ENCODE results near the gene SPDYC.

Gene SPDYC

GRCh38 chr11:65215441-65216076, 45.5 kb downstream of the SPDYC start:
- TF ChIP-seq CTCF (IDR thresholded peaks at IDR 0.05; ENCODE audit: low read length): no peak
- TF ChIP-seq EZH2 (IDR thresholded peaks at IDR 0.05; ENCODE audit: borderline replicate concordance, low read length): no peak
- H3K27me3 ChIP-seq (ENCODE audit: insufficient read depth, low read length): no peaks in the 10 kb centered on the region
- peaks cover 2% of the 10 kb centered on the region; the same call in 1 of the 2 replicates for H3K36me3 ChIP-seq (ENCODE audit: insufficient read depth, low read length)
- H3K9ac ChIP-seq (ENCODE audit: low read length): no peak overlapping the region
- no peak overlapping the region for H2AFZ ChIP-seq (ENCODE audit: low read length)
- H3K4me1 ChIP-seq (ENCODE audit: insufficient read depth, low read length, severe bottlenecking): no peaks in the 10 kb centered on the region
- no peaks in the 10 kb centered on the region for H4K20me1 ChIP-seq (ENCODE audit: insufficient read depth, low read length)
- no peak overlapping the region for H3K27ac ChIP-seq (ENCODE audit: low read depth, low read length, poor library complexity, severe bottlenecking)
- H3K4me2 ChIP-seq (ENCODE audit: low read length): no peak overlapping the region
- H3K9me3 ChIP-seq (ENCODE audit: low read length): no peaks in the 10 kb centered on the region
- no peaks in the 10 kb centered on the region for H3K79me2 ChIP-seq (ENCODE audit: insufficient read depth, low read length)
- no peaks in the 10 kb centered on the region for H3K9me2 ChIP-seq (ENCODE audit: low read depth, low read length)
- no peak overlapping the region for H3K4me3 ChIP-seq (ENCODE audit: low read depth, low read length, poor library complexity, severe bottlenecking)
- H3F3A ChIP-seq (ENCODE audit: insufficient read depth, low read length): no peaks in the 10 kb centered on the region

GRCh38 chr11:65216830-65217229, 46.8 kb downstream of the SPDYC start:
- Histone ChIP-seq H3K36me3 (ENCODE audit: insufficient read depth, low read length) (no peaks in the 10 kb centered on the region), H3K27me3 (ENCODE audit: insufficient read depth, low read length) (no peaks in the 10 kb centered on the region; the same call in 1 of the 2 replicates), H3K27ac (ENCODE audit: low read depth, low read length, poor library complexity, severe bottlenecking) (no peak overlapping the region), H3K79me2 (ENCODE audit: insufficient read depth, low read length) (no peaks in the 10 kb centered on the region), H2AFZ (ENCODE audit: low read length) (no peak overlapping the region), H3K4me1 (ENCODE audit: insufficient read depth, low read length, severe bottlenecking) (no peaks in the 10 kb centered on the region), H3K9me3 (ENCODE audit: low read length) (no peaks in the 10 kb centered on the region), H3K4me3 (ENCODE audit: low read depth, low read length, poor library complexity, severe bottlenecking) (no peak overlapping the region), H4K20me1 (ENCODE audit: insufficient read depth, low read length) (no peaks in the 10 kb centered on the region), H3K9me2 (ENCODE audit: low read depth, low read length) (no peaks in the 10 kb centered on the region), H3K9ac (ENCODE audit: low read length) (no peak overlapping the region), H3F3A (ENCODE audit: insufficient read depth, low read length) (no peaks in the 10 kb centered on the region), H3K4me2 (ENCODE audit: low read length) (no peak overlapping the region)
- TF ChIP-seq CTCF (IDR thresholded peaks at IDR 0.05; ENCODE audit: low read length) (no peak), EZH2 (IDR thresholded peaks at IDR 0.05; ENCODE audit: borderline replicate concordance, low read length) (no peak)

GRCh38 chr11:65217441-65218423, 47.7 kb downstream of the SPDYC start:
- Histone ChIP-seq H3K4me2 (ENCODE audit: low read length) (no peak overlapping the region), H3K9me3 (ENCODE audit: low read length) (no peaks in the 10 kb centered on the region), H3K4me3 (ENCODE audit: low read depth, low read length, poor library complexity, severe bottlenecking) (no peak overlapping the region), H3K4me1 (ENCODE audit: insufficient read depth, low read length, severe bottlenecking) (no peaks in the 10 kb centered on the region), H4K20me1 (ENCODE audit: insufficient read depth, low read length) (no peaks in the 10 kb centered on the region), H2AFZ (ENCODE audit: low read length) (no peak overlapping the region), H3K27me3 (ENCODE audit: insufficient read depth, low read length) (no peaks in the 10 kb centered on the region; the same call in 1 of the 2 replicates), H3K9me2 (ENCODE audit: low read depth, low read length) (no peaks in the 10 kb centered on the region), H3K27ac (ENCODE audit: low read depth, low read length, poor library complexity, severe bottlenecking) (no peak overlapping the region), H3K36me3 (ENCODE audit: insufficient read depth, low read length) (no peaks in the 10 kb centered on the region), H3K79me2 (ENCODE audit: insufficient read depth, low read length) (no peaks in the 10 kb centered on the region), H3F3A (ENCODE audit: insufficient read depth, low read length) (no peaks in the 10 kb centered on the region), H3K9ac (ENCODE audit: low read length) (no peak overlapping the region)
- TF ChIP-seq CTCF (IDR thresholded peaks at IDR 0.05; ENCODE audit: low read length): no peak; the same call in 1 of the 2 replicates
- no peak for TF ChIP-seq EZH2 (IDR thresholded peaks at IDR 0.05; ENCODE audit: borderline replicate concordance, low read length)

Data from OCI-LY1 (cell line).